HG03575 (cell line): Measurements from ENCODE around the gene WTIP.

ENCODE experiments used
- ATAC-seq: cut with Tn5 transposase; IDR thresholded peaks from one replicate; pipeline ENCODE4 v1.9.1; 2021; ENCODE audit not compliant: unreplicated experiment, insufficient number of reproducible peaks, low FRiP score; ENCODE audit errors: extremely low read depth

The WTIP gene

DNA sequence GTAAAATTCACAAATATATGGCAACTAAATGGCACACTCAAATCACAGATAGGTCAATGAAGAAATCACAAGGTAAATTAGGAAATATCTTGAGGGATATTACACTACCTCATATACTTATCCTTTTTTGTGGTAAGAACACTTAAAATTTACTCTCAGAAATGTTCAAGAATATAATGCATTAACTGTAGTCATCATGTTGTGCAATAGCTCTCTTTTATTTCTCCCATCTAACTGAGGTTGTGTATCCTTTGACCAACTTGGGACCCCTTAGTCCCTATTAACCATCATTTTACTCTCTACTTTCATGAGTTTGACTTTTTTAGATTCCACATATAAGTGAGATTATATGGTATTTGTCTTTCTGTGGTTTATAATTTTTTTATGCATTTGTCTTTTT is 52.6 kb downstream of the WTIP start:
- no peak for ATAC-seq

DNA sequence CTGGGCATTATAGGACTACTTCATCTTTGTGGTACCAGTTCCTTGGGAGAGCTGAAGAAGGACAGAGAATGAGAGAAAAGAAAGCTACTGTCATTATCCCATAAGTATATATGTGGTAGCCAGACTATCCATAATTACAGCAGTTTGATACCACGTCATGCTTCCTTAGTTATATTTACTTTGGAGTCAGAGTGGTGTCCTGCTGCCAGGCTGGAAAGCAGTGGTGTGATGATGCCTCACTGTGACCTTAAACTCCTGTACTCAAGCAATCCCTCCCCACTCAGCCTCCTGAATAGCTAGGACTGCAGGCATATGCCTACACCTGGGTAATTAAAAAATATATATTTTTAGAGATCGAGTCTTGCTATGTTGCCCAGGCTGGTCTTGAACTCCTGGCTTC is 57.8 kb downstream of the WTIP start:
- ATAC-seq: no peak

DNA sequence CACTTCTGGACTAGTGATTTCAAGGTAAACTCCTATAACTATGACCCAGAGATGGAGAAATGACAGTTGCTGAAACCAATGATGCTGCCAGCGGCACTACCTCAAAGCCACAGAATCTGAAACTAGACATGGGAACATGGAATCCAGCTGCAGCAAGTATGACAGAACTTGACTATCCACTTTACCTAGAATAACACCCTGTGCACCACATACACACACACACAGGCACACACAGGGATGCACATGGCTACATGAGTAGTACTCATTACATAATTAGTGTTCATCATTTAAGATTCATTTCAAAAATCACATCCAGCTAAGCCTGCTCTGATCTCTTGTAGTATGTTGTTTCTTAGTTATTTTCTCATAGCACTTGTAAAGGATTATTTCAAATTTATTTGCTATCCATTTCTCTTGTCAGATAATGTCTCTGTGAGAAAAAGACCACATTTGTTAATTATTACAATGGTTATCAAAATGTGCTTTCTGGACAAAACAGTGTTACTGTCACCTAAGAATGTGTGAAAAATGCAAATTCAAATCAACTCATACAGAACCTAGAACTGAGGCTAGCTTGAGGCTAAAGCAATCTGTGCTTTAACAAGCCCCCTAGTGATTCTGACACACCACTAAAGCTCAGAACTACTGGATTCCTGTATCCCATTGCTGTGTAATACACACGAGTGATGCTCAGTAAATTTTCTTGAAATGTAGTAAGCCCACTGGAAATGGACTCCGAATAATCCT is 59.4 kb downstream of the WTIP start:
- ATAC-seq: no peak

DNA sequence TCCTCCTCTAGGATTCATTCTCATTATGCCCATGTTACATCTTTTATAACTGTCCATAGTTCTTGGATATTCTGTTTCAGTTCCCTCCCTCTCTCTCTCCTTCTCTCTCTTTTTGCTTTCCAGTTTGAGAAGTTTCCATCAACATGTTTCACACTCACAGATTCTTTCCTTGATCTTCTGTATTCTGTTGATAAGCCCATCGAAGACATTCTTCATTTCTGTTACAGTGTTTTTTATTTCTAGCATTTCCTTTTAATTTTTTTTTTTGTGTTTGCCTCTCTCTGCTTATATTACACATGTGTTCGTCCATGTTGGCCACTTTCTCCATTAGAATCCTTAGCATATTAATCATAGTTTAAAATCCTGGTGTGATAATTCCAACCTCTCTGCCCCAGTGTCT is 68.3 kb downstream of the WTIP start:
- no peak for ATAC-seq

DNA sequence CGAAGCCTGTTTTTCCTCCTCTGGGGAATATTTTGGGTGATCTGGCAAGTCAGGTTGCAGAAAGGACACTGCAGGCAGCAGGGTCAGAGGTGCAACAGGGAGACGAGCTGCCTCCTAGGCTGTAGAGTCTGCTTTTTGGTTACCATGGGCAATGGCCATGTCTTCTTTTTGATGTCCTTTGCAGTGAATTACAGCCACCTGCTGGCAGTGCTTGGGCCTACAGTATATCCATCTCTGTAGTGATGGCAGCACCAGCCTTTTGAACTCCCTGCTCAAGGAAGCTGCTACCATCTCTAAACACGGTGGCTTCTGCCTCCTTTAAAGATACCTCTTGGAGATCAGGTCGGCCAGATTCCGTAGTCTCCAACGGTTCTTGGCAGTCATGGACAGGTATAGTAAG is 73.9 kb downstream of the WTIP start:
- ATAC-seq: no peak

DNA sequence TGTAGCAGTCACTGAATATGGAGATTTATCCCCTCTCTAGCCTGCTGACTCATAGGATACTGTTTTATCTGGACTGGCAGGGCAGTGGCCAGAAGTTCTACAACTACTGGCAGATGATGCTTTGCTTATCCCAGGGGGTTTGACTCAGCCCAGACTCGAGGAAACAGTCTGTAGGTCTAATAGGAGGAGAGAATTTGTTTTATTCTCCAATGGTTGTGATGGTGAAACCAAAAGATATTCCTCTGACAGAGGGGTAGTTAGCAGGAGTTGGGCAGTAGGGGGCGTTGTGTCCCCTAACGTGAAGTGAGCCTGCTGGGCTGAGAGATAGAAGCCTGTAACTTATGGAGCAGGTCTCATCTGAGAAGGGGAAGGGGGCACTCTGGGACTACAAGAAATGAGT is 74.9 kb downstream of the WTIP start:
- no peak for ATAC-seq

DNA sequence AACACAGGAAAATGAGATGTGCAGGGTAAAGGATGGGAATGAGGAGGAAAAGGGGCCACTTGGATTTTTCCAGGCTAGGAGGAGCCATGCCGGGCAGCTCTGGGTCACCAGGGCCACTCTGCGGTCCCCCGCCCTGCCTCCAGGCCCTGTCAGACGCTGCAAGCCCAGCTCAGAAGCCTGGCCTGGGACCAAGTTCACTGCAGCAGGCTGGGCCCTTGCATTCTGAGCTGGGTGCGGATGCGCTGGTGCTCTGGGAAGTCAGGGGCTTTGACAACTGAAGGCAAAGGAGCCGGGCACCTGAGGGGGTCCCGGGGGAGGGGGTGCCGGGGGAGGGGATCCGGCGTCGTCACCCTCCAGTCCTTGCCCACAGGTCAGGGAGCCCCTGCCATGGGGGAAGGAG is 77.5 kb downstream of the WTIP start:
- no peak for ATAC-seq

DNA sequence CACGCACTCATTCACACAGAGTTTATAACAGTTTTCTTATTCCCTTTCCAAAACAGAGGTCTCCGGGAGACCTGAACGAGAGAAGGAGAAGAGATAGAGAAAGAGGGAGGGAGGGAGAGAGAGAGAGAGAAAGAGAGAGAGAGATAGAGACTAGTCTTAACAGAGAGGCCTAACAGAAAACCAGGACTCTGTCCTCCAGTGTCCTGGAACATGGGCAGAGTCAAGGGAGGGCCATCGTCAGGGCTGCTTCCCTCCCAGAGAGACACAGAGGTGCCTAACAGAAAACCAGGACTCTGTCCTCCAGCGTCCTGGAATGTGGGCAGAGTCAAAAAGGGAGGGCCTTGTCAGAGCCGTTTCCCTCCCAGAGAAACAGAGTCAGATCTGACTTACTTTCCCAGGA is 78.7 kb downstream of the WTIP start:
- no peak for ATAC-seq
